ENCODE data around the gene PSMD1.
"Not testable (repeated sequence)": the region's sequence is repeated elsewhere in the genome, so short reads cannot be mapped to it uniquely, and the experiment has no call there.

Gene PSMD1

GRCh38 chr2:231161252-231161839 is 104.7 kb downstream of the PSMD1 start:
- no peak for DNase-seq

- peak; percentile 94 for DNase-seq
These were observed 105.2 kb downstream of the PSMD1 start for GRCh38 chr2:231161877-231162329.

GRCh38 chr2:231163011-231163410 is 106.3 kb downstream of the PSMD1 start:
- no peak for DNase-seq

- DNase-seq = no peak
These were observed 106.9 kb downstream of the PSMD1 start for GRCh38 chr2:231163414-231164095.

- DNase-seq = peak; percentile 93
These were observed 111.2 kb downstream of the PSMD1 start for GRCh38 chr2:231167745-231168459.

- DNase-seq = no peak
These were observed 111.9 kb downstream of the PSMD1 start for GRCh38 chr2:231168460-231169139.

GRCh38 chr2:231169488-231169887 is 112.8 kb downstream of the PSMD1 start:
- DNase-seq = no peak

GRCh38 chr2:231170055-231170454 is 113.4 kb downstream of the PSMD1 start:
- DNase-seq = no peak

- no peak for DNase-seq
These were observed 115.4 kb downstream of the PSMD1 start for GRCh38 chr2:231172025-231172424.

GRCh38 chr2:231174211-231174651 is 117.6 kb downstream of the PSMD1 start:
- no peak for DNase-seq

- no peak for DNase-seq
These were observed 119.4 kb downstream of the PSMD1 start for GRCh38 chr2:231176066-231176465.

- no peak for DNase-seq
These were observed 120.7 kb downstream of the PSMD1 start for GRCh38 chr2:231177156-231178025.

- DNase-seq = not testable (repeated sequence)
These were observed 122.1 kb downstream of the PSMD1 start for GRCh38 chr2:231178805-231179204.

GRCh38 chr2:231181860-231182512 is 125.3 kb downstream of the PSMD1 start:
- DNase-seq = no peak

- DNase-seq = no peak
These were observed 125.8 kb downstream of the PSMD1 start for GRCh38 chr2:231182513-231182899.

GRCh38 chr2:231183851-231184250 is 127.2 kb downstream of the PSMD1 start:
- no peak for DNase-seq

GRCh38 chr2:231184319-231184718 is 127.7 kb downstream of the PSMD1 start:
- DNase-seq = no peak

GRCh38 chr2:231185050-231185725 is 128.5 kb downstream of the PSMD1 start:
- no peak for DNase-seq

- no peak for DNase-seq
These were observed 129.2 kb downstream of the PSMD1 start for GRCh38 chr2:231185886-231186285.

GRCh38 chr2:231186325-231186724 is 129.7 kb downstream of the PSMD1 start:
- no peak for DNase-seq

Data from NCI-H226 (cell line).